Fibroblast of lung (primary cell): ENCODE results near the gene CNOT1.

Experiments used
- CTCF ChIP-seq, 2 donors: IDR thresholded peaks in 1 of 2; conservative IDR thresholded peaks in 1 of 2; 1 replicate in 1 of 2; 2 replicates in 1 of 2; pipeline ENCODE4 v1.5.1; 2011 to 2012; ENCODE audit warnings: low read length in 2 of 2, control low read depth in 1 of 2, inconsistent platforms in 1 of 2, low read depth in 1 of 2, mild to moderate bottlenecking in 1 of 2
- EZH2 ChIP-seq: IDR thresholded peaks from 2 replicates; pipeline ENCODE4 v1.5.1; 2012; ENCODE audit warnings: low read length, control low read depth, mild to moderate bottlenecking; ENCODE audit errors: missing control alignments

GRCh38 chr16:58515871-58516767 lies 113.5 kb downstream of the CNOT1 start:
- TF ChIP-seq CTCF (conservative IDR thresholded peaks at IDR 0.05 in 1 of 2, IDR thresholded peaks at IDR 0.05 in 1 of 2; ENCODE audit: low read depth in 1 of 2, low read length in 2 of 2) (no peak), EZH2 (no peak)
